ENCODE results near the gene SGSM1.

The SGSM1 gene, protein sequence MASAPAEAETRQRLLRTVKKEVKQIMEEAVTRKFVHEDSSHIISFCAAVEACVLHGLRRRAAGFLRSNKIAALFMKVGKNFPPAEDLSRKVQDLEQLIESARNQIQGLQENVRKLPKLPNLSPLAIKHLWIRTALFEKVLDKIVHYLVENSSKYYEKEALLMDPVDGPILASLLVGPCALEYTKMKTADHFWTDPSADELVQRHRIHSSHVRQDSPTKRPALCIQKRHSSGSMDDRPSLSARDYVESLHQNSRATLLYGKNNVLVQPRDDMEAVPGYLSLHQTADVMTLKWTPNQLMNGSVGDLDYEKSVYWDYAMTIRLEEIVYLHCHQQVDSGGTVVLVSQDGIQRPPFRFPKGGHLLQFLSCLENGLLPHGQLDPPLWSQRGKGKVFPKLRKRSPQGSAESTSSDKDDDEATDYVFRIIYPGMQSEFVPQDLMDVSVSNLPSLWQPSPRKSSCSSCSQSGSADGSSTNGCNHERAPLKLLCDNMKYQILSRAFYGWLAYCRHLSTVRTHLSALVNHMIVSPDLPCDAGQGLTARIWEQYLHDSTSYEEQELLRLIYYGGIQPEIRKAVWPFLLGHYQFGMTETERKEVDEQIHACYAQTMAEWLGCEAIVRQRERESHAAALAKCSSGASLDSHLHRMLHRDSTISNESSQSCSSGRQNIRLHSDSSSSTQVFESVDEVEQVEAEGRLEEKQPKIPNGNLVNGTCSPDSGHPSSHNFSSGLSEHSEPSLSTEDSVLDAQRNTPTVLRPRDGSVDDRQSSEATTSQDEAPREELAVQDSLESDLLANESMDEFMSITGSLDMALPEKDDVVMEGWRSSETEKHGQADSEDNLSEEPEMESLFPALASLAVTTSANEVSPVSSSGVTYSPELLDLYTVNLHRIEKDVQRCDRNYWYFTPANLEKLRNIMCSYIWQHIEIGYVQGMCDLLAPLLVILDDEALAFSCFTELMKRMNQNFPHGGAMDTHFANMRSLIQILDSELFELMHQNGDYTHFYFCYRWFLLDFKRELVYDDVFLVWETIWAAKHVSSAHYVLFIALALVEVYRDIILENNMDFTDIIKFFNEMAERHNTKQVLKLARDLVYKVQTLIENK

DNA sequence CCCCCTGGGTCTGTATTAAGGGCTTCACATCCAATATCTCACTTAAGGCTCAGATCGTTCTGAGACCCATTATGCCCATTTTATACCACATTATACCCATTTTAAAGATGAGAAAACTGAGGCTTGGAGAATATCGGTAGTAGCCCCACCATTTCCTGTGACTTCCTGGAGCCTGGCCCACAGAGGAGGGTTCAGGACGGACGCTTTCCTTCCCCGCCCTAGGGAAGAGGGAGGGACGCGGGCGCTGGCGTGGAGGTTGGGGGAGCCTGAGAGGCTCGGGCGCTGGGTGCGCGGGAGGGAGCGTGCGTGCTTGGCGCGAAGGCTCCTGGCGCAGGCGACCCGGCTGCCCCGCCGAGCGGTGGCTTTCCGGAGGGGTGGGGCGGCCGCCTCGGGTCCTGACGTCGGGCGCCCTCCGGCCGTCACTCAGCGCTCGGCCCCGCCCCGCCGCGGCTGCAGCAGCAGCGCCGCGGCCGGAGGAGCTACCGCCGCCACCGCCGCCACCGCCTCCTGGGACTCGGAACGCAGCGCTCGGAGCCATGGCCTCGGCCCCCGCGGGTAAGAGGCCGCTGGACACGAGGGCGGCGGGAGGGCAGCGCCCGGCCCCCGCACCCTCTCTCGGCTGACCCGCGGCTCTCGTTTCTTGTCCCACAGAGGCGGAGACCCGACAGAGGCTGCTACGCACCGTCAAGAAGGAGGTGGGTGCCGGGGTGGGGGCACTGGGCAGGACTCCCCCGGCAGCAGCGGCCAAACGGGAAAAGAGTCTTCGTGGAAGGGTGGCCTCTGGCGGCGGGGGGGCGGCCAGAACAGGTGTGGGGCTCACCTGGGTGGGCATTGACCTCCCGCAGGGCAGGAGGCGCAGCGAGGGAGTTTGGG is at the start of gene SGSM1:
Gene SGSM1, plus strand, starts transcription at position 422 of the 873 bp plus-strand sequence. Its CDS starts 115 bp downstream, at position 537.
- in situ Hi-C loops (cut with MboI; ENCODE audit: low sequenced_read_pairs), result no loop called here

DNA sequence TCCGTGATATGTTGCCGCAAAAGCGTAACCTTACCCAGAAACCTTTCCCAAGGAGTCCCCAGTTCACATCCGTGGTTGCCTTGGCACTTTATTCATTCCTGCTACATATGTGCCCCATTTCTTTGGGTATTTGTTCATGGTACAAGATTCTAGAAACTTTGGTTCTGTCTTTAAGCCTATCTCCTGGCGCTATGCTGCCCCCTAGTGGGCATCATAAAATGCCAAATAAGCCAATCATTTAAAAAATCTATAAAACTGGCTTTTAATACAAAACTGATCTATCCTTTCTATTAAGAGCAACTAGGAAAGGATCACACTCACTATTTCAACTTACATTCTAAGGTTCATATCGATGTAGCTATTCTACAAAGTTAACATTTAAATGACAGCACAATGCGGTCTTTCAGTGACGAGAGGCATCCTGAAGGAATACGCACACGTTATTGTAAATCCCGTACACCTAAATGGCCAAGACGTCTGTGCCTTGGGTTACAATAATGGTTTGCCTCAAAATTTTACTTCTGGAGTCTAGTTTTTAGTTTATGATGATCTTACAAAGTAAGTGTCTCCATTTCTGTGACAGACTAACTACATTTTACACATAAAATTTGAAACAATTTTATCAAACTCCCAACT is 47.7 kb upstream of the SGSM1 start:
- in situ Hi-C loops (cut with MboI; ENCODE audit: low sequenced_read_pairs), result no loop called here

DNA sequence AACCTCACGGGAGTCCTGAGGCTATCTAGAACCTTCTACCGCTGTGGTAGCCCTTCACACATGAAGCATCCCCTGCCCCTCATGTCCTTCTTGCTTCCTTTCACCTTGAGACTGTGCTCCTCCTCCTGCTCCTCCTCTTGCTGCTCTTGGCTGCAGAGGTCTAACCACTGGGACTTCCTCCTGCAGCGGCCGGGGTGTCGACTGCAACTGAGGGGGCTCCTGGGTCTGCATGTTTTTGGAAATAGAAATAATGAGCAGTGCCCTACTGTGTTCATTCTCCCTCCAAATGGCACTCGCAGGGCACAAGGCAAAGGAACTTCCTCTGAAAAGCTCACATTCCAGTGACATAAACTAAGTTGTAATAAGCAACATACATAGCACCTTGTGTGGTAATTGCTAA is 46.2 kb upstream of the SGSM1 start:
- in situ Hi-C loops (cut with MboI; ENCODE audit: low sequenced_read_pairs), result no loop called here

DNA sequence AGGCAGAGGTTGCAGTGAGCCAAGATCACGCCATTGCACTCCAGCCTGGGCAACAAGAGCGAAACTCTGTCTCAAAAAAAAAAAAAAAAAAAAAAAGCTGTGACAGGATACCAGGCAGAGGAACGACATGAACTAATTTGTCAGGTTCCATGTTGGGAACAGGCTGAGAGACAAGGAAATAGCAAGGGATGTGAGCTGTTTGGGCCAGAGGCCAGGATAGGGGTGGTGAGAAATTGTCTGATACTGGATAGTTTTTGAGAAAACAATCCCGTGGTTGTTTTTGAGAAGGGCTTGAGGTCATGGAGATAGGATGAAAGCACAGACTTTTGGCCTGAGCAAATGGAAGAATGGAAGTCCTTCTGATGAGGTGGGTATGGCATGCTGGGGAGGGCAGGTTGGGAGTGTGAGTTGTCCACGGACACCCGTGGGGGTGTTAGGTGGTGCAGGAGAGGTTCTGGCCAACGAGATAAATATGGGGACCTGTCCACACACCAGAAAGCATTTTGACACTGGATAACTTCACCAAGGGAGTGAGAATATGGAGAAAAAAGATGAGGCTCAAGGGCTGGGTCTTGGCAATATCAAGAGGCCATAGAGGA is 45.2 kb upstream of the SGSM1 start:
- in situ Hi-C loops (cut with MboI; ENCODE audit: low sequenced_read_pairs), result no loop called here

DNA sequence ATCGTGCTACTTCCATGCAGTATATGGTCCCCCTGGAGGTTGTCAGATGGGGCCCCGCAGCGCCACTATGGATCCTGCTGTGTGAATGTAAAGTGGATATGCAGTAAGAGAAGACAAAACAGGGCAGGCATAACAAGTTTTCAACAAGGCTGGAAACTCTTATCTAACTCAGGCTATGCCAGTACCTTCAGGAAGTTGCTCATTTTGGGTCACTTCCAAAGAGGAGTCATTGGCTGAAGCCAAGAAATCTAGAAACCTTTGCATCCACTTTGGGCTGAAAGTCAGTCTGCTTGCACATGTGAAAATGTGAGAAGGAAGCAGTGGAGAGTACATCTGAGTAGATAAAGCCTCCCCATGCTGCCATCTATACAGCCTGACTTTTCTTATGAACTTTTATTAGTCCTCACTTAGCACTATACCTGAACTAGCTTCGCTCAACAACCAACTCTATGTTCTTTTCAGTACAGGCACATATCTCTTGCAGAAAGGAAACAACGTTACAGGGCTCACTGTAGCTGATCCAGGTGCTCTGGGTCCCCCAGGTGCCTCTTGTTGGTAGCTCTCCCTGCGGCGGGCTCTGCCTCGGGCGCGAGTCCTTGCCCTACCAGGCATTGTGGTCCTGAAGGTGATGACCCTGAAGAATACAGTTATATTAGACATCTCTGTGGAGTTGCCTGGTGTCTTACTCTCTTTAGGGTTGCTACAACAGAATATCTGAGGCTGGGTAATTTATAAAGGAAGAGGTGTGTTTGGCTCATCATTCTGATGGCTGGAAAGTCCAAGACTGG is 43.9 kb upstream of the SGSM1 start:
- in situ Hi-C loops (cut with MboI; ENCODE audit: low sequenced_read_pairs), result no loop called here

DNA sequence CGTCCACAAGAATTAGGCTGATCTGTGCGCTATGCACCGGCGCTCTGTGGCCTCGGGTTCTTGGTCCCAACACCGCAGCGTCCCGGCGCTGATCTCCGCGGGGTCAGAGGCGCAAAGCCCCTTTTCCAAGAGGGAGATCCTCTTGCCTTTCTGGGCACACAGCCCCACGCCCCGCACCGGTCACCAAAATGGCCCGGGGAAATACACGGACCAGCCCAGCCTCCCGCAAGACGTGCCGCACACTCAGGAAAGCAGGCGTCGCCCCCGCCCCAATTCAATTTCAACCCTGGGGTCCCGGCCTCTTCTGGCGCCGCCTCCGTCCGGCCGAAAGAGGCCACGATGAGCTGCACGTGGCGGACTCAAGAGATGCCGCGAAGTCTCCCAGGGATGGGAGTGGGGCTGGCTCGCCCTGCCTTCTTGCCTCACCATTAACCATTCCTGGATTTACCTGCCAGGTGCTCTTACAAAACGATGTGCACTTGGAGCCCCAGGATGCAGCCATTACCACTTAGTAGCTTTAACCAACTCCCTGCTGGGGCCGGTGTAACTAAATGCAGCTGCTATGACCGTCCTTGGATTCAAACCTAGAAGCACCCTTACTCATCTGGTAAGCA is 42.0 kb upstream of the SGSM1 start:
- in situ Hi-C loops (cut with MboI; ENCODE audit: low sequenced_read_pairs), result no loop called here

DNA sequence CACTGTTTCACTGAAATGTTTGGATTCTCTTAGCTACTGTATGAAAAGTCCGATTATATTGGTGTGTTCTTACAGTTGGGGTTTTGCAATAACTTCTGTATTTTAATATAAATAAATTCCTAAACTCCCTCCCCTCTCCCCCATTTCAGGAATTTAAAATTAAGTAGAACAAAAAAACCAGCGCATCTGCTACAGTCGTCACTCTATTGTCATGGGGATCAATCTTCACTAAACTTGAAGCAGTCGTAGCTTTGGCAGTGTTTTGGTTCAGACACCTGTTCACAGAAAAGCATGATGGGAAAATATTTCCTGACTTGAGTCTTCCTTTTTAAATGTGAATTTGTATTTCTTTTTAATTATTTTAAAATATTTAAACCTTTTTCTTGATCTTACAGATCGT is 40.8 kb upstream of the SGSM1 start:
- in situ Hi-C loops (cut with MboI; ENCODE audit: low sequenced_read_pairs), result no loop called here

DNA sequence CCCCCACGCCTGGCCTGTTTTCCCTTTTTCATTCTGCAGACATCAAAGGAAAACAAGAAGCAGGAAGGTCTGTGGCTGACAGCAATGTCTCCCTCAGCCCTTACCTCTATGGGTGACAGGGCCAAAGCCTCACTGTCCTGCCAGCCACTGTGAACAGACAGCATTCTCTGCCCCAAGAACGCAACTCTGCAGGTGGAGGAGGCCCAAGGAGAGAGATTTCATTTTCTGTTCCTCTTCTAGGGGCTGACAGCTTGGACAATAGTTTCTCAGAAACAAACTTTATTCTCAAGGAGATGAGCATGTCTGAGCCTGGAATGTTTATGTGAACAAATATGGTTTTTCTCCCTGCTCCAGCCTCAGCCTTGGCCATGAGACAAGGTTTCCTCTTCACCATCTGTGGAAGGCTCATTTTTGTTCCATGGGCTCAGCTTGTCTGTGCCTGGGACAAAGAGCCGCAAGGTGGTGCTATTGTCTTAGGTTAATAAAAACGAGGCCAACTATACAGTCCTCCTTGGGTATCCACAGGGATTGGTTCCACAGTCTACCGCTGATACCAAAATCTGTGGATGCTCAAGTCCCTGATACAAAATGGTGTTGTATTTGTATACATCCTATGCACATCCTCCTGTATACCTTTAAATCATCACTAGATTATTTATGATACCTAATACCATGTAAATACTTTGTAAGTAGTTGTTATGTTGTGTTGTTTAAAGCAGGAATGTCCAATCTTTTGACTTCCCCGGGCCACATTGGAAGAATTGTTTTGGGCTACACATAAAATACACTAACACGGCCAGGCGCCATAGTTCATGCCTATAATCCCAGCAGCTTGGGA is 37.3 kb upstream of the SGSM1 start:
- in situ Hi-C loops (cut with MboI; ENCODE audit: low sequenced_read_pairs), result no loop called here

DNA sequence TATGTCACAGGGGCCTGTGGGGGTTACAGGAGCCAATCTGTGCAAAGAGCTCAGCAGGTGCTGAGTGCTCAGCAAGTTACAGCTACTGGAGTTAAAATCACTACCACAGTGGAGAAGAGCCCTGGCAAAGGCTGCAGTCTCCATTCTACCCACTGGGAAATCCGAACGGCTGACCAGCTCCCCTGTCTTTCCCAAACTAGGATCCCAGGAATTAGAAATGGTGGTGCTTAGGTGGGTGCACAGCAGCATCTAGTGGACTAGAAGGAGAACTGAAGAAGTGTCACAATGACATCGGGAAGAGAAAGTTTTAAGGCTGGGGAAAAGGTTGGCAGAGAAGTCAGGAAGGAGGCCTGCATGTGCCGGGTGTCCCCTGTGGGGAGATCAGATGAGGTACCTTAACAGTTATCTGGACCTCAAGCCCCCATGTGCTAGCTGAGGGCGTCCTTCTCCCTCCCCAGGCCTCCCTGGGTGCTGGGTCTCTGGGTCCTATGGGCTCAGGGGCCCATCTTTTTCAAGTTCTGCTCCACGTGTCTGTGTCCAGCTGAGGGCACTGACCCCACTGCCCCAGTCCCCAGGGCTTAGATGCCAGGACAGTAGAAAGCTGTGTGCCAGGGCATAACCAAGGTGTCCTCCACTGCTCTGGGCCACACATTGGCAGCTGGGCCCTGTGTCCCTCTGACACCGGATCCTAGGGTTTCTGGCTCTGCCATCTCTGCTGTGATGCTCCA is 33.4 kb upstream of the SGSM1 start:
- in situ Hi-C loops (cut with MboI; ENCODE audit: low sequenced_read_pairs), result no loop called here

DNA sequence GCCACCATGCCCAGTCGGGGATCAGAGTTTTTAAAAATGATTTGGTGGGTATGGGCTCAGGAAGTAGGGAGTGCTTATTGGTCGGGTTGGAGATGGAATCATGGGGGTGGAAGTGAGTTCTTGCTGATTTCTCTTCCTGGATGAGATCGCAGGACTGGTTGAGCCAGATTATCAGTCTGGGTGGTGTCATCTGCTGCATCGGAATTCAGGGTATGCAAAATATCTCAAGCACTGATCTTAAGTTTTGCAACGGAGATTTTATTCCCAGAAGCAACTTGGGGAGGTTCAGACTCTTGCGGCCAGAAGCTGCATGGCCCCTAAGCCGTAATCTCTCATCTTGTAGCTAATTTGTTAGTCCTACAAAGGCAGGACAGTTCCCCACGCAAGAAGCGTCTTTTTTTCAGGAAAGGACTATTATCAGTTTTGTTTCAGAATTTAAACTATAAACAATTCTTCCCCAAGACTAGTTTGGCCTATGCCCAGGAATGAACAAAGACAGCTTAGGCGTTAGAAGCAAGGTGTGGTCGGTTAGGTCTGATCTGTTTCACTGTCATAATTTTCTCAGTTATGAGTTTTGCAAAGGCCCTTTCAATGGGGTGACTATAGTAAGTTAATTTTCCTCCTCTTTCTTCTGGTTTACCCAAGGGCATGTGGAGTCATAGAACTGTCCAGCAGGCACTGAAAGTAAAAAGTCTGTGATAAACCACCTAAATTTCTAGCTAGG is 30.1 kb upstream of the SGSM1 start:
- in situ Hi-C loops (cut with MboI; ENCODE audit: low sequenced_read_pairs), result no loop called here

DNA sequence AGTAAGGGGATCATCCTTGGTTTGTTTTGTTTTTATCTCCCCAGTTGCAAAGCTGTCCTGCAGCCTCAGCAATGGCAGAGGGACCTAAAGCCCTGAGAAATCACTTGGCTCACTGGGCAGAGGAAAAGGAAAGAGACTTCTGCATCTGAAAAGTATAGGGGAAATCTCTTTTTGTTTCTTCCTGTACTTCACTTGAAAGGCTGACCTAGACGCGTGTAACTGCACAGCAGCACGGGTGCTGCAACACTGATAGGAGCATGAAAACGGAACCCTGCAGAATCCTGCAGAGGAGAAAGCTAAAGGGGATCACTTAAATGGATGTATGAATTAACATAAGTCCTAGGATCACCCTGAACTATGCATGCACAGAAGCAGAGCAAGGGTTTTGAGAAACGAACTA is 29.5 kb upstream of the SGSM1 start:
- in situ Hi-C loops (cut with MboI; ENCODE audit: low sequenced_read_pairs), result no loop called here

DNA sequence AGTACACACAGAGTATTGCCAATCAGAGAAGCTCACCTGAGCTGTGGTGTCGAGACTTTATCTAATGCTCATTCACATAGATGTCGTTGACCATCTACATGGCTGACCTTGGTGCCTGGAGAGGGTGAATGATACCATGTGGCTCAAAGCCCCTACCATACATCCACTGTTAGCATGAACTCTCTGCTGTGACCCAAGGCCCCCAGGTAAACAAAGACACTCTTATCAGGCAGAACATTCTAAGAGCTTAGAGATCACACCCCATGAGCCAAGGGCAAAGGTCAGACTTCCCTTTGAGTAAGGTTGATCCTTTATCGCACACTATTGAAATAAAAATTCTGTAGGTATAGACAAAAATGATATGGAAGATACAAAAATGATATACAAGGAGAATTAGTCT is 16.5 kb upstream of the SGSM1 start:
- in situ Hi-C loops (cut with MboI; ENCODE audit: low sequenced_read_pairs), result loop anchor here (10.0 kb wide), 1 partner anchor 255 kb away; no protein-coding TSS in a partner anchor

DNA sequence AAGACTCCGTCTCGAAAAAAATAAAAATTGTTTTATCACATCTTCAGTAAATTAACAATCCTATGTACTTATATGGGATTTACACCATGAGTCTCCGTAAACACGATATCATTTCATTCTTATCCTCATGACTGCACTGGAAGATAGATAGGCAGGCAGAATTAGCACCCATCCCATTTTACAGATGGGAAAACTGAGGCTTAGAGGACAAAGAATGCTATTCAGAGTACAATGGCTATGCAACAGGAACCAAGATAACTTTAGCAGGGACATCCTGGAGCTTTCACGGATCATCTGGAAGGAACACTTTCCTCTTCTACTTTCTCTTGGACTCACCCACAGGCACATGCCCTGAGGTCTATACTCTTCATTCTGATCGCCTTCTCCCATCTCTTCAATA is 14.6 kb upstream of the SGSM1 start:
- in situ Hi-C loops (cut with MboI; ENCODE audit: low sequenced_read_pairs), result no loop called here

DNA sequence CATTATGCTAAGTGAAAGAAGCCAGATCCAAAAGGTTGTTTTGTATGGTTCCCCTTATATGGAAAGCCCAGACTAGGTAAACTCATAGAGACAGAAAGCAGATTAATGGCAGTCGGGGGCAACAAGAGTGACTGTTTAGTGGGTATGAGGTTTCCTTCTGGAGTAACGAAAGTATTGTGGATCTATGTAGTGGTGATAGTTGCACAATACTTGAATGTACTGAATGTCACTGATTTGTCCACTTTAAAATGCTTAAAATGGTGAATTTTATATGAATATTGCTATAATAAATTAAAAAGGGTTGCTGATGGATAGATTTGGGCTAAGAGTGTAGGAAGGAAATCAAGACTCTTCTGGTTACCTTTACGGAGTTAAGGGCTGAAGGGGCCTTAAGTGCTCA is 10.0 kb upstream of the SGSM1 start:
- in situ Hi-C loops (cut with MboI; ENCODE audit: low sequenced_read_pairs), result no loop called here

DNA sequence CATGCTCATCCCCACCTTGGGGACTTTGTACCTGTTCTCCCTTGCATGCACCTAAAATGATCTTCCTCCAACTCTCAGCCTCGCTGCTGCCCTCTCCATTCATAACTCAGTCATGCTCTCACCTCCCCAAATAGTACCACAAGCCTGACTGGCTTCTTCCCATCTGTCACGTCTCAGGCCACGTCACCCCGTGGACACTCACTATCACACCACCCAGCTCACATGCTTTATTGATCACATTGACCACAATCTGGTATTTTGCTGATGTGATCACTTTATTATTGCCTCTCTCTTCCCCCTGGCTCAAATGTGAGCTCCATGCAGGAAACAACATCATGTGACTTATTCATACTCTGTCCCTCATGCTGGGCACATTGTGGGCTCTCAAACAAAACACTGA is 9.2 kb upstream of the SGSM1 start:
- in situ Hi-C loops (cut with MboI; ENCODE audit: low sequenced_read_pairs), result no loop called here

DNA sequence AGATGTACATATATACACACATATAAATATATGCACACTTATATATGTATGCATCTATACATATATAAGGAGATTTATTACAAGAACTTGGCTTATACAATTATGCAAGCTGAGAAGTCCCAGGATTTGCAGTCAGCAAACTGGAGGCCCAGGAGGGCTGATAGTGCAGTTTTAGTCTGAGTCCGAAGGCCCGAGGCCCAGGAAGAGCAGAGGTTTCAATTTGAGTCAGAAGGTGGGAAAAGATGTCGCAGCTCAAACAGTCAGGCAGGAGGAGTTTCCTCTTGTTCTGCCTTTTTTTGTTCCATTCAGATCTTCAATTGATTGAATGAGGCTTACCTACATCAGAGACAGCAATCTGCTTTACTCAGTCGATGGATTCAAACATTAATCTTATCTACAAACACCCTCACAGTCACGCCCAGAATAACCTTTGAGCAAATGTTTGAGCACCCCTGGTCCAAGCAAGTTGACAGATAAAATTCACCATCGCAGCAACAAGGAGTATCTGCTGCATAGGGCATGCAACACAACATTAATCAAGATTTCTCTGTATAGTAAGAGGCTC is 4.0 kb upstream of the SGSM1 start:
- in situ Hi-C loops (cut with MboI; ENCODE audit: low sequenced_read_pairs), result no loop called here

Data from HL-60/S4 treated with retinoic acid at 250 ng/mL for 4 days and 3 days (cell line).